ENCODE data around the gene PRLR. TPM values are rescaled to one million over a fixed set of nuclear protein-coding genes. Genes with fewer than 3 reads are reported as not detected.

The PRLR gene
- total and polyA plus RNA-seq, 2 of the 13 experiments (the other 11 are each of a cell fraction or from before 2014, with no cell fraction given): 12.2 to 13.3 TPM

GRCh38 chr5:35161652-35162273 lies 68.5 kb downstream of the PRLR start (continued):
- TF ChIP-seq THAP9 (CRISPR knock-in tag; IDR thresholded peaks at IDR 0.05; ENCODE audit: borderline replicate concordance) (no peak), ZNF841 (CRISPR knock-in tag; IDR thresholded peaks at IDR 0.05; ENCODE audit: borderline replicate concordance) (no peak), KLF13 (CRISPR knock-in tag; IDR thresholded peaks at IDR 0.05) (no peak), CAMTA2 (CRISPR knock-in tag; IDR thresholded peaks at IDR 0.05; ENCODE audit: borderline replicate concordance) (no peak), ZNF468 (CRISPR knock-in tag; IDR thresholded peaks at IDR 0.05) (no peak)
- TF ChIP-seq, protein P1, sequence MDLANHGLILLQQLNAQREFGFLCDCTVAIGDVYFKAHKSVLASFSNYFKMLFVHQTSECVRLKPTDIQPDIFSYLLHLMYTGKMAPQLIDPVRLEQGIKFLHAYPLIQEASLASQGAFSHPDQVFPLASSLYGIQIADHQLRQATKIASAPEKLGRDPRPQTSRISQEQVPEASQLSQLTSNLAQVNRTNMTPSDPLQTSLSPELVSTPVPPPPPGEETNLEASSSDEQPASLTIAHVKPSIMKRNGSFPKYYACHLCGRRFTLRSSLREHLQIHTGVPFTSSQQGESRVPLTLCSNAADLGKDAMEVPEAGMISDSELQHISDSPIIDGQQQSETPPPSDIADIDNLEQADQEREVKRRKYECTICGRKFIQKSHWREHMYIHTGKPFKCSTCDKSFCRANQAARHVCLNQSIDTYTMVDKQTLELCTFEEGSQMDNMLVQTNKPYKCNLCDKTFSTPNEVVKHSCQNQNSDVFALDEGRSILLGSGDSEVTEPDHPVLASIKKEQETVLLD (CRISPR knock-in tag; IDR thresholded peaks at IDR 0.05; ENCODE audit: low read depth): no peak

GRCh38 chr5:35160486-35161116 lies 69.7 kb downstream of the PRLR start:
- FAIRE-seq (no peak), ATAC-seq (no peak), DNase-seq (ENCODE audit: low spot score) (no peak)
- in situ Hi-C loops (cut with HindIII; ENCODE audit: extremely low pct_ligation_motif_present, low pct_unique_long_range_greater_than_20kb): no loop called here
- no peak overlapping the region for H3K27ac ChIP-seq (ENCODE audit: extremely low read length, insufficient read depth, low read length)
- H3K36me3 ChIP-seq (replicated peaks in 1 of 2; ENCODE audit: control insufficient read depth in 1 of 2, insufficient read depth in 2 of 2, low read length in 2 of 2): no peaks in the 10 kb centered on the region
- no peaks in the 10 kb centered on the region for H3K27me3 ChIP-seq (ENCODE audit: control insufficient read depth in 1 of 2, insufficient read depth in 2 of 2, low read length in 2 of 2)
- intact Hi-C loops (cut with micrococcal nuclease; ENCODE audit: unreplicated experiment): no loop called here
- CTCF ChIA-PET (ENCODE audit: low intra/inter-chr PET ratio, low total read pairs): no interaction called here
- H3K4me2 ChIP-seq (ENCODE audit: low read depth, low read length): no peak overlapping the region
- WGBS (ENCODE audit: low lambda C conversion rate): 98% methylated on average over 6 of the region's 6 CpGs
- peaks cover 40% of the 10 kb centered on the region for H3K4me1 ChIP-seq (ENCODE audit: insufficient read depth, low read length)
- POLR2A ChIA-PET: no interaction called here
- H3K4me3 ChIP-seq (replicated peaks in 1 of 3; ENCODE audit: insufficient read depth in 1 of 3, low read depth in 2 of 3, low read length in 3 of 3): no peak overlapping the region
- H4K20me1 ChIP-seq (ENCODE audit: insufficient read depth, low read length): no peaks in the 10 kb centered on the region
- H3K9me3 ChIP-seq (ENCODE audit: low read length): no peaks in the 10 kb centered on the region
- H3K79me2 ChIP-seq (ENCODE audit: insufficient read depth, low read length): no peaks in the 10 kb centered on the region
- no TSS peak for BruUV-seq (replicated peaks)
- no peak overlapping the region for H3K9ac ChIP-seq (ENCODE audit: insufficient read depth, low read depth, low read length)
- no peak overlapping the region for H2AFZ ChIP-seq (ENCODE audit: low read length)
- TF ChIP-seq ZNF761 (CRISPR knock-in tag; conservative IDR thresholded peaks at IDR 0.05) (no peak), ZSCAN31 (CRISPR knock-in tag; IDR thresholded peaks at IDR 0.05; ENCODE audit: low read depth) (no peak), YEATS4 (CRISPR knock-in tag; IDR thresholded peaks at IDR 0.05; ENCODE audit: borderline replicate concordance) (no peak), STAG1 (CRISPR knock-in tag; IDR thresholded peaks at IDR 0.05) (no peak), NFIB (CRISPR knock-in tag; IDR thresholded peaks at IDR 0.05; ENCODE audit: borderline replicate concordance) (no peak), ZC3H4 (CRISPR knock-in tag; IDR thresholded peaks at IDR 0.05; ENCODE audit: borderline replicate concordance) (no peak), TBX3 (IDR thresholded peaks at IDR 0.05; ENCODE audit: borderline replicate concordance) (no peak), ZNF44 (CRISPR knock-in tag; IDR thresholded peaks at IDR 0.05) (no peak), MYPOP (CRISPR knock-in tag; IDR thresholded peaks at IDR 0.05) (no peak), ZNF460 (CRISPR knock-in tag; IDR thresholded peaks at IDR 0.05; ENCODE audit: borderline replicate concordance) (no peak), BRD4 (CRISPR knock-in tag; IDR thresholded peaks at IDR 0.05) (no peak), NCOA5 (CRISPR knock-in tag; IDR thresholded peaks at IDR 0.05) (no peak)
